ENCODE data around the gene EGLN1. TPM values are rescaled to one million over a fixed set of nuclear protein-coding genes. Genes with fewer than 3 reads are reported as not detected.

Gene EGLN1
- total RNA-seq, 1 experiment from 2014 or later = 29.0 TPM

- ChIA-PET CTCF (interaction anchor here (0.7 kb wide), 1 partner anchor 14 kb away, joined by 9 read pairs; no protein-coding TSS in a partner anchor), POLR2A (interaction anchor here (0.6 kb wide), 1 partner anchor 10 kb away, joined by 3 read pairs; no protein-coding TSS in a partner anchor)
- in situ Hi-C loops (cut with HindIII; ENCODE audit: low pct_unique_long_range_greater_than_20kb, low sequenced_read_pairs) = no loop called here
- Histone ChIP-seq H3K27ac (ENCODE audit: low read length) (no peak overlapping the region), H3K36me3 (ENCODE audit: control insufficient read depth, insufficient read depth, low read length) (no peaks in the 10 kb centered on the region), H3K4me3 (ENCODE audit: low read depth in 2 of 2, low read length in 2 of 2) (no peak overlapping the region), H3K27me3 (ENCODE audit: control insufficient read depth, insufficient read depth, low read length) (no peaks in the 10 kb centered on the region), H3K9me3 (ENCODE audit: control insufficient read depth, insufficient read depth, low read depth, low read length) (no peaks in the 10 kb centered on the region), H3K4me1 (ENCODE audit: control insufficient read depth, insufficient read depth, low read length) (no peaks in the 10 kb centered on the region)
- TF ChIP-seq POLR2AphosphoS5 (IDR thresholded peaks at IDR 0.05; ENCODE audit: low read depth, low read length) (no peak), REST (IDR thresholded peaks at IDR 0.05; ENCODE audit: insufficient read depth in 1 of 2, low read depth in 2 of 2, low read length in 1 of 2) (no peak), TCF7L2 (IDR thresholded peaks at IDR 0.05; ENCODE audit: low read depth, low read length) (no peak), CTCF (IDR thresholded peaks at IDR 0.05) (no peak), SIN3A (IDR thresholded peaks at IDR 0.05; ENCODE audit: borderline replicate concordance, insufficient read depth, low read depth, low read length) (no peak)
- no TSS peak for BruUV-seq (replicated peaks)
- DNase-seq (ENCODE audit: low read depth, low spot score) (no peak), ATAC-seq (no peak)
- intact Hi-C loops (cut with micrococcal nuclease; ENCODE audit: unreplicated experiment) = no loop called here
Observed at GRCh38 chr1:231432996-231433395, 10.9 kb upstream of the EGLN1 start.

- no peak for ATAC-seq
Observed at GRCh38 chr1:231431665-231432415, 9.8 kb upstream of the EGLN1 start.

More at GRCh38 chr1:231431665-231432415, 9.8 kb upstream of the EGLN1 start:
- Histone ChIP-seq H3K4me3 (ENCODE audit: low read depth in 2 of 2, low read length in 2 of 2) (no peak overlapping the region), H3K36me3 (ENCODE audit: control insufficient read depth, insufficient read depth, low read length) (no peaks in the 10 kb centered on the region), H3K4me1 (ENCODE audit: control insufficient read depth, insufficient read depth, low read length) (no peaks in the 10 kb centered on the region), H3K9me3 (ENCODE audit: control insufficient read depth, insufficient read depth, low read depth, low read length) (no peaks in the 10 kb centered on the region), H3K27me3 (ENCODE audit: control insufficient read depth, insufficient read depth, low read length) (no peaks in the 10 kb centered on the region), H3K27ac (ENCODE audit: low read length) (no peak overlapping the region)
- ChIA-PET POLR2A (no interaction called here), CTCF (no interaction called here)
- BruUV-seq (replicated peaks) = no TSS peak
- no peak for DNase-seq (ENCODE audit: low read depth, low spot score)
- intact Hi-C loops (cut with micrococcal nuclease; ENCODE audit: unreplicated experiment) = no loop called here
- TF ChIP-seq POLR2AphosphoS5 (IDR thresholded peaks at IDR 0.05; ENCODE audit: low read depth, low read length) (no peak), CTCF (IDR thresholded peaks at IDR 0.05) (no peak), REST (IDR thresholded peaks at IDR 0.05; ENCODE audit: insufficient read depth in 1 of 2, low read depth in 2 of 2, low read length in 1 of 2) (no peak), TCF7L2 (IDR thresholded peaks at IDR 0.05; ENCODE audit: low read depth, low read length) (no peak), SIN3A (IDR thresholded peaks at IDR 0.05; ENCODE audit: borderline replicate concordance, insufficient read depth, low read depth, low read length) (no peak)
- in situ Hi-C loops (cut with HindIII; ENCODE audit: low pct_unique_long_range_greater_than_20kb, low sequenced_read_pairs) = no loop called here
